Stomach smooth muscle (tissue), 2 donors: ENCODE results near the gene NEO1.

Experiments
- H3K27ac ChIP-seq: one replicate; pipeline ENCODE4 v1.7.0; 2013; ENCODE audit warnings: mild to moderate bottlenecking, low read length, inconsistent platforms
- H3K27me3 ChIP-seq, 2 donors: one replicate each; pipeline ENCODE4 v1.7.0; 2013; ENCODE audit warnings: low read length in 2 of 2; ENCODE audit not compliant: insufficient read depth in 2 of 2, control insufficient read depth in 1 of 2
- H3K36me3 ChIP-seq, 2 donors: one replicate each; pipeline ENCODE4 v1.7.0; 2013; ENCODE audit warnings: low read length in 2 of 2; ENCODE audit not compliant: control insufficient read depth in 2 of 2, insufficient read depth in 2 of 2
- H3K4me1 ChIP-seq: one replicate; pipeline ENCODE4 v1.7.0; 2013; ENCODE audit warnings: low read length; ENCODE audit not compliant: control insufficient read depth, insufficient read depth
- H3K4me3 ChIP-seq, 2 donors: one replicate each; pipeline ENCODE4 v1.7.0; 2013; ENCODE audit warnings: low read length in 2 of 2
- H3K9ac ChIP-seq, 2 donors: one replicate each; pipeline ENCODE4 v1.7.0; 2013; ENCODE audit warnings: low read length in 2 of 2, mild to moderate bottlenecking in 1 of 2
- H3K9me3 ChIP-seq, 2 donors: one replicate each; pipeline ENCODE4 v1.7.0; 2013; ENCODE audit warnings: low read length in 2 of 2; ENCODE audit not compliant: control insufficient read depth in 2 of 2
- donor health status: healthy.
- donor health status: Pancreatic carcinoma.

The NEO1 gene

GRCh38 chr15:73030122-73030679 is 22.1 kb upstream of the NEO1 start:
- H3K9me3 ChIP-seq, result no peaks in the 10 kb centered on the region
- H3K4me1 ChIP-seq, result no peaks in the 10 kb centered on the region
- no peak overlapping the region for H3K9ac ChIP-seq
- H3K4me3 ChIP-seq, result no peak overlapping the region
- H3K27ac ChIP-seq, result no peak overlapping the region
- no peaks in the 10 kb centered on the region for H3K27me3 ChIP-seq
- H3K36me3 ChIP-seq, result no peaks in the 10 kb centered on the region

DNA sequence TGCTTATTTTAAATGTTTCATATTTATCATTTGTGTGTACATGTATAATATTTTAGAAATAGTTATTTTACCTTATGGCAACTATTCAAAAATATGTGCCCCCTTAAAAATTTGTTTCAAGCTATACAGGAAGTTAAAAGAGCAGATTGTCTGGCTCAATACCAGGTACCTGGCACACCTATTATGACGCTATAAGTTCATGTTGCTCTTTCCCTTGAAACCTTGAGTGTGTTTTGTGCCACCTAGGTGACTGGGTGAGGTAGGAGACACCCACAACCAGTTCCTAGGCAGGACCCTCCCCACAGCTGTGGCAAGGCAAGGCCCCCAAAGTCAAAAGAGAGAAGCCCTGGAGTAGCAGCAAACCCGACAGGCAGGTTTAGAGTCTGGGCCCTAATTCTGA is 20.6 kb upstream of the NEO1 start:
- H3K4me1 ChIP-seq, result no peaks in the 10 kb centered on the region
- H3K27me3 ChIP-seq, result no peaks in the 10 kb centered on the region
- H3K9ac ChIP-seq, result no peak overlapping the region
- no peak overlapping the region for H3K27ac ChIP-seq
- no peaks in the 10 kb centered on the region for H3K9me3 ChIP-seq
- H3K36me3 ChIP-seq, result no peaks in the 10 kb centered on the region
- no peak overlapping the region for H3K4me3 ChIP-seq

GRCh38 chr15:73033611-73034010 is 18.7 kb upstream of the NEO1 start:
- Histone ChIP-seq H3K4me3 (no peak overlapping the region), H3K9me3 (no peaks in the 10 kb centered on the region), H3K27ac (no peak overlapping the region), H3K36me3 (no peaks in the 10 kb centered on the region), H3K27me3 (peaks cover 0 to 3% of the 10 kb centered on the region in 2 donors), H3K9ac (no peak overlapping the region), H3K4me1 (no peaks in the 10 kb centered on the region)

GRCh38 chr15:73034221-73034620 is 18.0 kb upstream of the NEO1 start:
- no peaks in the 10 kb centered on the region for H3K4me1 ChIP-seq
- no peak overlapping the region for H3K27ac ChIP-seq
- H3K9ac ChIP-seq, result no peak overlapping the region
- peaks cover 0 to 3% of the 10 kb centered on the region in 2 donors for H3K27me3 ChIP-seq
- no peaks in the 10 kb centered on the region for H3K36me3 ChIP-seq
- H3K9me3 ChIP-seq, result no peaks in the 10 kb centered on the region
- H3K4me3 ChIP-seq, result no peak overlapping the region

DNA sequence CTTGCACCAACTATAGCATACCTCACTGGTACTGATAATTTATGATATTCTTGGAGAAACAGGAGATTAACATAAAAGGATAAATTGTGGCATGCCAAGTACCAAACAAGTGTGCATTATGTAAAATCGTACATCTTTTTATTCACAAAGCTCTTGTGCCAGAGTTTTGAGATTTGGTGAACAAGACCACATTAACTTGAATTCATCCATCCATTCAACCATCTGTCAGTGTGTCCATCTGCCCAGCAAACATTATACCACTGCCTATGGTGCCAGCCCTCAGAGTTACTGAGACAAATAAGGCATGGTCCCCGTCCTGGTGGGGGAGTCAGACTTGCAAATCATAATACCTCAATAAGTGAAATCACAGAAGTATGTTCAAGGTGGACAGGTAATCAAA is 17.0 kb upstream of the NEO1 start:
- no peak overlapping the region for H3K27ac ChIP-seq
- no peaks in the 10 kb centered on the region for H3K9me3 ChIP-seq
- H3K4me1 ChIP-seq, result no peaks in the 10 kb centered on the region
- peaks cover 0 to 3% of the 10 kb centered on the region in 2 donors for H3K27me3 ChIP-seq
- no peaks in the 10 kb centered on the region for H3K36me3 ChIP-seq
- H3K4me3 ChIP-seq, result no peak overlapping the region
- no peak overlapping the region for H3K9ac ChIP-seq

- H3K4me3 ChIP-seq, result no peak overlapping the region
- peaks cover 0 to 3% of the 10 kb centered on the region in 2 donors for H3K27me3 ChIP-seq
- no peaks in the 10 kb centered on the region for H3K9me3 ChIP-seq
- H3K27ac ChIP-seq, result no peak overlapping the region
- H3K4me1 ChIP-seq, result no peaks in the 10 kb centered on the region
- no peak overlapping the region for H3K9ac ChIP-seq
- no peaks in the 10 kb centered on the region for H3K36me3 ChIP-seq
These were observed 14.0 kb upstream of the NEO1 start for GRCh38 chr15:73038220-73038619.

DNA sequence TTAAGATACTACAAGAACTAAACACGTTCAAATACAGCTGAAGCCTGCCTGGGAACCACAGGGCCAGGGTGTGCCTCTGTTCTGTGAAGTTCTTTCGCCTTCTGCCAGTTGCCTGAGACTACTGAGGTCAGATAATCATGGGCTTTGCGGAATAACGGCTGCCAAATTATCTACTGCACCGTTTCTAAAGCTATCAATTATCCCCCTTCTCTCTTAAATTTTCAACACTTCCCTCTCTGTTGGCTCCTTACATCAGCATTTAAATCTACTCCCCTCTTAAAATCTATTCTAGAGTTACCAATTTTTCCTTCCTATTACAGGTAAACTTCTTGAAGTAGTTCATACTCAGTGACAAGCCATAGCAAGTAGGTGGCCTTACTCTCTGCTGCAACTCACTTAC is 6.2 kb upstream of the NEO1 start:
- H3K4me1 ChIP-seq, result no peaks in the 10 kb centered on the region
- no peak overlapping the region for H3K27ac ChIP-seq
- H3K27me3 ChIP-seq, result peaks cover 0 to 2% of the 10 kb centered on the region in 2 donors
- H3K4me3 ChIP-seq, result no peak overlapping the region
- no peak overlapping the region for H3K9ac ChIP-seq
- H3K9me3 ChIP-seq, result no peaks in the 10 kb centered on the region
- no peaks in the 10 kb centered on the region for H3K36me3 ChIP-seq

DNA sequence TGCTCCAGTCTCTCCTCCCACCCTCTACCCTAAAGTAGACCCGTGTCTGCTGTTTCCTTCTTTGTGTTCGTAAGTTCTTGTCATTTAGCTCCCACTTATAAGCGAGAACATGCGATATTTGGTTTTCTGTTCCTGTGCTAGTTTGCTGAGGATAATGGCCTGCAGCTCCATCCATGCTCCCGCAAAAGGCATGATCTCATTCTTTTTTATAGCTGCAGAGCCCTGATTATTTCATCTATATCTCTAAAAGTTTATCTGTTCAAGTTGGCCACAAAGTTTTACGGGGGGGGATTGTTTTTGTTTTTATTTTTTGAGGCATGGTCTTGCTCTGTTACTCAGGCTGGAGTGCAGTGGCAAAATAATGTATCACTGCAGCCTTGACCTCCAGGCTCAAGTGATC is 4.4 kb upstream of the NEO1 start:
- H3K9ac ChIP-seq, result no peak overlapping the region
- H3K9me3 ChIP-seq, result no peaks in the 10 kb centered on the region
- H3K27me3 ChIP-seq, result peaks cover 0 to 2% of the 10 kb centered on the region in 2 donors
- H3K4me1 ChIP-seq, result no peaks in the 10 kb centered on the region
- no peaks in the 10 kb centered on the region for H3K36me3 ChIP-seq
- no peak overlapping the region for H3K27ac ChIP-seq
- H3K4me3 ChIP-seq, result no peak overlapping the region

- no peaks in the 10 kb centered on the region for H3K4me1 ChIP-seq
- H3K27me3 ChIP-seq, result peaks cover 0 to 2% of the 10 kb centered on the region in 2 donors
- no peaks in the 10 kb centered on the region for H3K36me3 ChIP-seq
- no peak overlapping the region for H3K9ac ChIP-seq
- H3K4me3 ChIP-seq, result no peak overlapping the region
- no peak overlapping the region for H3K27ac ChIP-seq
- H3K9me3 ChIP-seq, result no peaks in the 10 kb centered on the region
These were observed 3.5 kb upstream of the NEO1 start for GRCh38 chr15:73048624-73049295.

DNA sequence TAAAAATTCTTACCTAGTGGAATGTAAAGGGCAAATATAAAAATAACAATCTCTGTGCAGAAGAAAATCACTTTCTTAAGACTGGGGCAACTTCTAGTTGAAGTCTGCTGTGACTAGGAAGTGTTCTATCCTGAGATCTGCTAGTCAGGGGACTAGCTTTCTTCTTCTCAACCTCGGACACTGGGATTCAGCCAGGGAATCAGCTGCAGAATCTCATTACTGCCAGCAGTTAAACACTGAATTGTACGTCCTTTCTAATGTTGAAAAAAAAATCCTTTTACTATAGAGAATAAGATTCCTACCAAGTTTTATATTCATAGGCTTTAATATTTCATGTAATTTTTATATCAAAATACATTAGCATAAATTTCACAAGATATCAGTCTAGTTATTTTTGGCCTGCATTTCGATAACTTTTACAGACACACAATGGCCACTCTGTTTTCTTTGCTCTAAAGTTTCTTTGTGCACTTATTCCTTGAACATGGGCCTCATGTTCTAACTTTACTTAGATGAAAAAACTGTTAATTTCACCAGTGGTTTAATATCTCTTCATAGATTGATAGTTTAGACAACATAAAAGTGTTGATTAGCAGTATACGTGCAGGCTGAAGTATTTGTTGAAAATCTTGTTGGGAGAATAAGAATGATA is 2.6 kb upstream of the NEO1 start:
- no peak overlapping the region for H3K9ac ChIP-seq
- no peaks in the 10 kb centered on the region for H3K36me3 ChIP-seq
- no peak overlapping the region for H3K4me3 ChIP-seq
- no peaks in the 10 kb centered on the region for H3K4me1 ChIP-seq
- no peak overlapping the region for H3K27ac ChIP-seq
- H3K27me3 ChIP-seq, result peaks cover 0 to 2% of the 10 kb centered on the region in 2 donors
- H3K9me3 ChIP-seq, result no peaks in the 10 kb centered on the region
